ENCODE results near the gene CHRDL2.
"Not testable (repeated sequence)": the region's sequence is repeated elsewhere in the genome, so short reads cannot be mapped to it uniquely, and the experiment has no call there.

The CHRDL2 gene

DNA sequence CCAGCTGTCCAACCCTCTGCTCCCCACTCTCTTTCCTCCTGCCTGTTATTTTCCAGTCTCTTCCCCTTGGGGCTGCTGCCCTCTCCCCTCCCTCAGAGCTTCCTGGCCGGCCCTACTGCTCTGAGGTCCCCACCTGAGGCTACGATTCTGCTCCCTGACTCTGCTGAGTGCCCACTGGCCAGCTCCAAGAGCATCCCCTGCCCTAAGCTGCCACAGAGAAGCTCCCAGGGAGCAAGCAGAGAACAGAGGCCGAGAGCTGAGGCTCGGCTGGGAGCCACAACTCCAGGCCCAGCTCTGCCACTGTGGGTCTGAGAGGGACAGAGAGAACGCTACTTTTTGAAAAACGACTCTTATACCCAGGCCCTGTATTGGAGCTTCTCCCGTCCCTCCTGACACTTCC is 61.1 kb downstream of the CHRDL2 start:
- DNase-seq (ENCODE audit: low read depth), result no peak

DNA sequence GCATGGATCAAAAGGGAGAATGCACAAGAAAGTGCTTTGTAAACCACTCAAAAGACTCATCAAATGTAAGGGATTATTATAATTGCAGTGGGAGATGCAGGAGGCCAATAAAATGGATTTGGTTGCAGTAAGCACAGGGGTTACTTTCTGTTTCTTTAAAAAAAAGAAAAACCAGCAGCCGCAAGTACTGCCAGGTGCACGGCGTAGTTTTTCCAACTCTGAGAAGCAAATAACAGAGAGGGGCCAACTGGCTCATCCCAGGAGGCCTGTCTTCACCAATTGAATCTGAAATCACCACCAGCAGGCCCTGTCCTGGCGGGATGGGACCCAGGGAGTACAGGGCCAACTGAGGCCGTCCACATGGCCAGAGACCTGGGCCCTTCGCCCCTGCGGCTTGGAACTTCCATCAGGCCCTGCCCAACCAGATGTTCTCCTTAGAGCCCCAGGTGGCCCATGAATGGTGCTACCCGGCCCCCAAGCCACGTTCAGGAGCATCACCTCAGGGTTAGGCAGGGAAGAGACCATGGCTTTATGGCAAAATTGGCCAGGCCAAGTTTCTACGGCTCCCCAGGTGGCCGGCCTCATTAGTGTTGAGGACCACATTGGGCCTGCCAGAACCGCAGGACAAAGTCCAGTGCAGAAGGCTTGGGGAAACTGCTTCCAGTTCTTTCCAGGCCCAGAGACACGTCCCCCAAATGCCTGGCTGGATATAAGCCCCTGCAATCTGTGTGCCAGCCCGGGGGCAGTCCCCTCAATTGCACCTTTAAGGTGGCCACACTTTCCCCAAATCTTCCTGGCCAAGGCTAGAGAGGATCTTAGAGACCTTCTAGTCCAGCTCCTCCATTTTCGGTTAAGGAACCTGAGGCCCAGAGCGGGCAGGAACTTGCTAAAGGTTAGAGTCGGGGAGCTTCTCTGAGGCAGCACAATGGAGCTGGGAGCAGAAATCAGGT is 61.7 kb downstream of the CHRDL2 start:
- no peak for DNase-seq (ENCODE audit: low read depth)

DNA sequence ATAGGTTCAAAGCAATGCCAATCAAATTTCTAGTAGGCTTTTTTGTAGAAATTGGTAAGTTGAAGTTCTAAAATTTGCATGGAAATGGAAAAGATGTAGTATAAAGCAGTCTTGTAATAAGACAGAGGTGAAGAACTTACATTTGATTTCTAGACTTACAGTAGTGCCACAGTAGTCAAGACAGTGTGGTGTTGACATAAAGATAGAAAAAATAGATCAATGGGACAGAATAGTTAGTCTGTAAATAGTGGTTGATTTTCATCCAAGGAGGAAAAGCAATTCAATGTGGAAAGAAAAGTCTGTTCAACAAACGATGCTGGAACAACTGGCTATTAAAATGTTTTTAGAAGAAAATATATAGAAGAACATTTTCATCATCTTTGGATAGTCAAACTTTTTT is 67.9 kb downstream of the CHRDL2 start:
- DNase-seq (ENCODE audit: low read depth), result no peak

DNA sequence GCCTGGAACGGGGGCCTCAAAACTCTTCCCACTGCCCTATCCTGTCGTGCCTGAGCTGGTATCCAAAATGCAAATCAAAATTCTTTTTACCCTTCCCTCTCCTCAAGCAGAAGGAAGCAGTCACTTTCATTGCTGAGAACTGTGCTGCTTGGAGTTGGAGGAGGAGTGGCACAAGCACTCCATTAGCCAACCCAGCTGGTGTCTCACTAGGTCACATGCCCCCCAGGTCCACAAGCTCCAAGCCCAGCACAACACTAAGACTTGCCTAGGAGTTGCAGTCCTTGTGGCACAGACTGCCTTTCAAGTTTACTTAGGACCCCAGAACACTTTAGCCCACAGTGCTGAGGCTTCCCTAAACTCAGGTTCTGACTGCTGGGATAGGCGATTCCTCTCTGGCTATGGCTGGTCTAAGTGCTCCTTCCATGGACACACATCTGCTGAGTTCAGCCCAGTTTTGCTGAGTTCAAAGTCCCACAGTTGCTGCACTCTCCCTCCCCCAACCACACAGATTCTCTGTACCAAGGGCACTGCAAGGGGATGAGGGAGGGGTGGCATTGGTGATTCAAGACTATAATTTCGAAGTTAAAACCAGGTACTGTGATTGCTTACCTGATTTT is 68.6 kb downstream of the CHRDL2 start:
- DNase-seq (ENCODE audit: low read depth), result no peak

DNA sequence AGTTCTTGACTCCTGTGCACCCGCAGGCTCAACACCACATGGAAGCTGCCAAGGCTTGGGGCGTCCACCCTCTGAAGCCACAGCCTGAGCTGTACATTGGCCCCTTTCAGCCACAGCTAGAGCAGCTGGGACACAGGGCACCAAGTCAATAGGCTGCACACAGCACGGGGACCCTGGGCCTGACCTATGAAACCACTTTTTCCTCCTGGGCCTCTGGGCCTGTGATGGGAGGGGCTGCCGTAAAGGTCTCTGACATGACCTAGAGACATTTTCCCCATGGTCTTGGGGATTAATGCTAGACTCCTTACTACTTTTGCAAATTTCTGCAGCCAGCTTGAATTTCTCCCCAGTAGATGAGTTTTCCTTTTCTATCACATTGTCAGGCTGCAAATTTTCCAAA is 72.1 kb downstream of the CHRDL2 start:
- not testable (repeated sequence) for DNase-seq (ENCODE audit: low read depth)

DNA sequence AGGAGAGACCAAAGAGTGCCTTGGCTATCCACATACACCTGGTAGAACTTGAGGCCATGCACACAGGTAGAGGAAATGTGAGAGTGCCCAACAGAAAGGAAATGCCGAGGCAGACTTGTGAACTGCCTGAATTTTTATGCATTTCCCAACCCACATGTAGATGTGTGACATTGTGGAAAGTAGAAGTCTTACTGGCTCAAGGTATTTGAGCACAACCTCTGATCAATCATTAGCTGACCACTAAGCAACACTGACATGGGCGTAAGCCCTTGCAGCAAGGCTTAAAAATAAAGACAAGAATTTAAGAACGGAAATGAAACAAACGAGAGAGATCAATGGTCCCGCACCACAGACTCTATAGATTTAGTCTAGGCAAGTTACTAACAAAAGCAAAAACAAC is 76.2 kb downstream of the CHRDL2 start:
- DNase-seq (ENCODE audit: low read depth), result no peak

DNA sequence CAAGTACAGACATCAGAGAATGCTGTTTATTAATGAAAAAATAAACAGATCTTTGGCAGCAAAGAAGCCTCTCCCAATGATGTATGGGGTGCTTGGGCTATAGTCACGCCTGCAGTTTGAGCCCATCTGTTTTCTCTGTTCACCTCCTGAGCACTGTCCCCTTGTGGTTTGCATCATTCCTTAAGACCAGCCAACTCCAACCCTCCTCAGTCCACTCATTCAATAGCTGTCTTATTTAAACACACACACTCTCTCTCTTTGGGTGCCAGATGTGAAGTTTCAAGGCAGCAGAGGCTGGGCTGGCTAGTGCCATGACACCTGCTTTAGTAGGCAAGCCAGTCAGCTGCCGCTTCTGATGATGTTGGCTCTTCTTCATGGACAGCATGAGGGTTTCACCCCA is 80.7 kb downstream of the CHRDL2 start:
- DNase-seq (ENCODE audit: low read depth), result no peak

DNA sequence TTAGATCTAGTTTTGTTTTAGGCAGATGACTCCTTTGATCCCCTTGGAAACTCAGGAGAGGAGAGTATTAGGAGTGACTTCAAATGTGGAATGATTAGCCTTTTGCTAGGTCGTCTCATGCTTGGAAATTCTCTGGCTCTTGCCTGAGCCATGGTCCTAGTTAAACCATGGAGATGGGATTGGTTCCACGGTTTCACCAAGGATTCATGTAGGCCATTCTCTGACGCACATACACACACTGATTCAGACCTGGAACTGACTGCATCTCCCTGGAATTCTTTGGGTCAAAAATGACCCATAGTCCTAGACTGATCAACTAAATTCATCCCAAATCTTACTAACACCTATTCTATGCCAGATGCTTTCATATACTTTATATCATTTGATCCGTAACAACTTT is 82.3 kb downstream of the CHRDL2 start:
- DNase-seq (ENCODE audit: low read depth), result no peak

DNA sequence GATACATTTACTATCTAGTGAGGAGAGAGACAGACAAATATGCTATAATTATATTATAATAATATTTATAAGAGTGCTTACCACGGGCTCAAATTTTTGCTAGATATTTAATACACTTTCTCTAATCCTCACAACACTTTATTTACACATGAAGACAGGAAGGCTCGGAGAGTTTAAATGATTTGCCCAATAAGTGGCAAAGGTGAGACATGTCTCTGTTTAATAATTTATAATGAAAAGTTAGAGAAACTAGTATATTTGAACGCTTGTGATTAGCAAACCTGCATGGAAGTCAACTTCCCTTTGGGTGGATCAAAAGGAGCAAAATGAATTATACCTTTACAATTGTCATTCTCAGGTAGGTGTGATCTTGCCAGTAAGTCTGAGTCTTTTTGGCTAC is 83.4 kb downstream of the CHRDL2 start:
- no peak for DNase-seq (ENCODE audit: low read depth)

DNA sequence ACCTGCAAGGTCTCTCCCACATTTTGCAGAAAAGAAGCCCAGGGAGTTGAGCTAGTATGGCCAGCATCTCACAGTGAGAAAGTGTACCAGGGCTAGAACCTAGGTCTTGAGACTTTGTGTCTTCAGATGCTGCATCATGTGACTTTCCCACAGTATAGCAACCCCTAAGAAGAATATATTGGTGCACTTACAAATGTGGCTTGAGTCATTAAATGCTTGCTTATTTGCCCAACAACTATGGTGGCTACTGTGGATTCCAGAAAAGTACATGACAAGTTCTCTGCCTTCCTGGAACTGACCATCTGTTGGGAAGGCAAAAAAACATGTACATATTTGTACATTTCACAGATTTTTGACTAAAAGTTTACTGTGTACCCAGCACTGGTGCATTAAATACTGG is 83.8 kb downstream of the CHRDL2 start:
- no peak for DNase-seq (ENCODE audit: low read depth)

DNA sequence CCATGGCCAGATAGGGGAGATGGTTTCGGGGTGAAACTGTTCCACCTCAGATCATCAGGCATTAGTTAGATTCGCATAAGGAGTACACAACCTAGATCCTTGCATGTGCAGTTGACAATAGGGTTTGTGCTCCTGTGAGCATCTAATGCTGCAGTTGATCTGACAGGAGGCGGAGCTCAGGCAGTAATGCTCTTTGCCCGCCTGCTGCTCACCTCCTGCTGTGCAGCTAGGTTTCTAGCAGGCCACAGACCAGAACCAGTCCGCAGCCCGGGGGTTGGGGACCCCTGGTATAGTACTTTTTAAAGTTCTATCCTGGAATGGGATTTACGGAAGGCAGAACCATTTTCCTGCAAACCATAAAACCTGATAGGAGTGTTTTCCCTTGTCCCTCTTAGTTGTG is 84.3 kb downstream of the CHRDL2 start:
- no peak for DNase-seq (ENCODE audit: low read depth)
